Uterus (tissue), 4 donors: ENCODE measurements around the gene ARHGEF28. TPM values are rescaled to one million over a fixed set of nuclear protein-coding genes. Genes with fewer than 3 reads are reported as not detected.

Experiments
- DNase-seq, 2 donors: peaks; one replicate each; pipeline ENCODE4 v3.0.0-alpha.2; 2019 to 2020
- H3K27ac ChIP-seq, 2 donors: fragments of 200-600 bp; sonication (generic); 1 replicate in 1 of 2; 2 replicates in 1 of 2; pipeline ENCODE4 v1.5.1; 2016 to 2018
- H3K27me3 ChIP-seq, 2 donors: fragments of 200-600 bp; sonication (generic); one replicate each; pipeline ENCODE4 v1.5.1; 2018 to 2019; ENCODE audit warnings: control low read depth in 1 of 2
- H3K36me3 ChIP-seq, 2 donors: fragments of 200-600 bp; sonication (generic); one replicate each; pipeline ENCODE4 v1.5.1; 2019; ENCODE audit warnings: control low read depth in 1 of 2
- H3K4me1 ChIP-seq, 2 donors: fragments of 200-600 bp; sonication (generic); one replicate each; pipeline ENCODE4 v1.5.1; 2018 to 2019; ENCODE audit warnings: control low read depth in 1 of 2
- H3K4me3 ChIP-seq, 2 donors: fragments of 200-600 bp; sonication (generic); 1 replicate in 1 of 2; 2 replicates in 1 of 2; pipeline ENCODE4 v1.5.1; 2018 to 2019; ENCODE audit warnings: mild to moderate bottlenecking in 1 of 2
- H3K9me3 ChIP-seq, 2 donors: fragments of 200-600 bp; sonication (generic); one replicate each; pipeline ENCODE4 v1.5.1; 2019; ENCODE audit warnings: control low read depth in 1 of 2
- POLR2A ChIP-seq, 2 donors: fragments of 450-650 bp; IDR thresholded peaks; one replicate each; pipeline ENCODE4 v1.6.1; 2016; ENCODE audit warnings: antibody characterized with exemption in 2 of 2, mild to moderate bottlenecking in 1 of 2, moderate library complexity in 1 of 2
- intact Hi-C: fragments of 100-400 bp; cut with DNase I; formaldehyde crosslinking; loops from one replicate; pipeline ENCODE4 v1.15.1; 2023; ENCODE audit warnings: low total_unique reads
- total RNA-seq, 4 donors: library from RNA; depleted of rRNA in 3 of 4; stranded (reverse); fragments of >200 nt in 3 of 4; gene quantifications; one replicate each; pipeline versions ENCODE4 v1.1.0 to v1.2.4, GENCODE V29; 2014 to 2023
- TF ChIP-seq, protein P1 (sequence below), 4 experiments: fragments of 200-600 bp in 2 of 4; fragments of 450-650 bp in 2 of 4; sonication (generic) in 2 of 4; IDR thresholded peaks; one replicate each; pipeline ENCODE4 v1.5.1; 2016 to 2019; ENCODE audit warnings: antibody characterized with exemption in 4 of 4, mild to moderate bottlenecking in 2 of 4, moderate library complexity in 1 of 4
- donor health status: DM: yes; HTN: yes; CAD: no.

ARHGEF28 gene
- total RNA-seq, 4 donors from 2014 or later, result 11.9 to 23.2 (median 19.3) TPM

DNA sequence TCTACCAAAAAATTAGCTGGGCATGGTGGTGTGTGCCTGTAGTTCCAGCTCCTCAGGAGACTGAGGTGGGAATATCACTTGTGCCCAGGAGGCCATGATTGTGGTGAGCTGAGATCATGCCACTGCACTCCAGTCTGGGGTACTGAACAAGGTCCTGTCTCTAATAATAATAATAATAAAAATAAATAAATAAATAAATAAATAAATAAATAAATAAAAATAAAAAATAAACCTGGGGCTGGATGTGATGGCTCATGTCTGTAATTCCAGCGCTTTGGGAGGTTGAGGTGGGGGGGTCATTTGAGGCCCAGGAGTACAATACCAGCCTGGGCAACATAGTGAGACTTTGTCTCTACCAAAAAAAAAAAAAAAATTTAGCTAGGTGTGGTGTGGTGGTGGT lies 113.7 kb downstream of the ARHGEF28 start:
- no peaks in the 10 kb centered on the region for H3K36me3 ChIP-seq
- H3K4me3 ChIP-seq, result no peak overlapping the region
- no peaks in the 10 kb centered on the region for H3K9me3 ChIP-seq
- H3K27ac ChIP-seq, result no peak overlapping the region
- intact Hi-C loops, result no loop called here
- no peak for TF ChIP-seq POLR2A (IDR thresholded peaks at IDR 0.05)
- no peak for DNase-seq
- no peaks in the 10 kb centered on the region for H3K4me1 ChIP-seq
- no peaks in the 10 kb centered on the region for H3K27me3 ChIP-seq

DNA sequence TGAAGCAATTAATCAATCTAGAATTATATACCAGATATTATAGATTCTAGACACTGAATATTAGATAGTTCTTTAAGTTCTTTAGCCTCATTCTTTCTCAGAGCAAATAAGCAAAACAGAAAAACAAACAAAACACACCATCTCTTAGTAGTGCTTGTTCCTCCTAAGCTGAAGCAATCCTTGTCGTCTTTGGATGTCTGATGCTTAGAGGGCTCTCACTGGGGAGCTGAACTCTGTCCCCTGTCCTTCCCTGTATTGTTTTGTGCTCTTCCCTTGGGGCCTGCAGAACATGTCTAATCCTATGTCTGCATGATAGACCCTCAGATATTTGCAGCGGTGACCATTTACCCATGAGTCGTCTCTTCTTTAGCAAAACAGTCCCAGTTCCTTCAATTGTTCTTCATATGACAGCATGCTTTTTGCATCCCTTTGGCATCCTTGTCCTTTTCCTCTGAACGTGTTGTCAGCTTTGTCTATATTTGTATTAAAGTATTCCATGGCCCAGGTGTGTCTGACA lies 114.3 kb downstream of the ARHGEF28 start:
- H3K4me1 ChIP-seq, result no peaks in the 10 kb centered on the region
- DNase-seq, result no peak
- no peak overlapping the region for H3K4me3 ChIP-seq
- intact Hi-C loops, result no loop called here
- no peaks in the 10 kb centered on the region for H3K27me3 ChIP-seq
- no peaks in the 10 kb centered on the region for H3K36me3 ChIP-seq
- no peaks in the 10 kb centered on the region for H3K9me3 ChIP-seq
- no peak for TF ChIP-seq POLR2A (IDR thresholded peaks at IDR 0.05)
- TF ChIP-seq, protein P1, sequence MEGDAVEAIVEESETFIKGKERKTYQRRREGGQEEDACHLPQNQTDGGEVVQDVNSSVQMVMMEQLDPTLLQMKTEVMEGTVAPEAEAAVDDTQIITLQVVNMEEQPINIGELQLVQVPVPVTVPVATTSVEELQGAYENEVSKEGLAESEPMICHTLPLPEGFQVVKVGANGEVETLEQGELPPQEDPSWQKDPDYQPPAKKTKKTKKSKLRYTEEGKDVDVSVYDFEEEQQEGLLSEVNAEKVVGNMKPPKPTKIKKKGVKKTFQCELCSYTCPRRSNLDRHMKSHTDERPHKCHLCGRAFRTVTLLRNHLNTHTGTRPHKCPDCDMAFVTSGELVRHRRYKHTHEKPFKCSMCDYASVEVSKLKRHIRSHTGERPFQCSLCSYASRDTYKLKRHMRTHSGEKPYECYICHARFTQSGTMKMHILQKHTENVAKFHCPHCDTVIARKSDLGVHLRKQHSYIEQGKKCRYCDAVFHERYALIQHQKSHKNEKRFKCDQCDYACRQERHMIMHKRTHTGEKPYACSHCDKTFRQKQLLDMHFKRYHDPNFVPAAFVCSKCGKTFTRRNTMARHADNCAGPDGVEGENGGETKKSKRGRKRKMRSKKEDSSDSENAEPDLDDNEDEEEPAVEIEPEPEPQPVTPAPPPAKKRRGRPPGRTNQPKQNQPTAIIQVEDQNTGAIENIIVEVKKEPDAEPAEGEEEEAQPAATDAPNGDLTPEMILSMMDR (IDR thresholded peaks at IDR 0.05), result no peak
- no peak overlapping the region for H3K27ac ChIP-seq

DNA sequence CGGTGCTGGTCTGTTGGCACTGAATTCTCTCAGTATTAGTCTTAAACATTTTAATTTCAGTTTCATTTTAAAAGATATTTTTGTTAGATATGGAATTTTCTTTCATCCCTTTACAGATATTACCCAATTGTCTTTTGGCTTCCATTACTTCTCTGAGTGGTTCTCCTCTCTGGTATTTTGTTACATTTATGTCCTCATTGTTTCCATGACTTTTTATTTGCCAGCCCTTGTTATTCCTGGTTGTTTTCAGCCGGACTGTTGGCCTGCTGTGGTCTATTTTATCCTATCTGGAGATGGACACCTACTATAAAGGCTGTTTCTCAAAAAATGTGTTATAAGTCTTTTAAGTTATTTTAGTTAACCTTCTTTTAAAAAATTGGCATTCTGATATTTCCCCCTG lies 117.2 kb downstream of the ARHGEF28 start:
- Histone ChIP-seq H3K9me3 (peaks cover 0 to 6% of the 10 kb centered on the region in 2 donors), H3K4me3 (no peak overlapping the region), H3K27me3 (no peaks in the 10 kb centered on the region), H3K4me1 (no peaks in the 10 kb centered on the region), H3K27ac (no peak overlapping the region), H3K36me3 (no peaks in the 10 kb centered on the region)
- TF ChIP-seq POLR2A (IDR thresholded peaks at IDR 0.05), result no peak
- TF ChIP-seq, protein P1 (IDR thresholded peaks at IDR 0.05), result no peak
- no peak for DNase-seq
- intact Hi-C loops, result no loop called here

DNA sequence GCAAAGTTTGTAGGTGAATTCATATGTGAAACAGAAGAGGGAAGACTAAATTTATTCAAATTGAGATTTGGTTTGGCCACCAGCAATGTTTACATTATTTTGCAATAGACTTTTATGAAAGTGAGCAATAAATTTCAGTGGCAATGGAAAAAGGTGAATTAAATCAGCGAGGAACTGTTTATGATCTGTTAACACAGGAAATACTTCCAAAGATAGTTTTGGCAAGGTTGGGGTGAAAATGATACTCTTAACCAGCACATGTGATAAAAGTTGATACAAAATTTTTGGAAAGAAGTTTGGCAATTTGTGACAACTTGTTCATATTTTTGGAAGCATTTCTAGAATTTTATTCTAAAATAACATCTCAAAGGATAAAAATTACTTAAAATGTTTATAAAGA lies 119.8 kb downstream of the ARHGEF28 start:
- peak overlapping the region in 1 of 2 donors; percentile 46 for H3K27ac ChIP-seq
- peaks cover 0 to 6% of the 10 kb centered on the region in 2 donors for H3K9me3 ChIP-seq
- H3K4me1 ChIP-seq, result no peaks in the 10 kb centered on the region
- intact Hi-C loops, result no loop called here
- H3K4me3 ChIP-seq, result no peak overlapping the region
- no peak for DNase-seq
- no peak for TF ChIP-seq POLR2A (IDR thresholded peaks at IDR 0.05)
- TF ChIP-seq, protein P1 (IDR thresholded peaks at IDR 0.05), result no peak
- no peaks in the 10 kb centered on the region for H3K27me3 ChIP-seq
- no peaks in the 10 kb centered on the region for H3K36me3 ChIP-seq

DNA sequence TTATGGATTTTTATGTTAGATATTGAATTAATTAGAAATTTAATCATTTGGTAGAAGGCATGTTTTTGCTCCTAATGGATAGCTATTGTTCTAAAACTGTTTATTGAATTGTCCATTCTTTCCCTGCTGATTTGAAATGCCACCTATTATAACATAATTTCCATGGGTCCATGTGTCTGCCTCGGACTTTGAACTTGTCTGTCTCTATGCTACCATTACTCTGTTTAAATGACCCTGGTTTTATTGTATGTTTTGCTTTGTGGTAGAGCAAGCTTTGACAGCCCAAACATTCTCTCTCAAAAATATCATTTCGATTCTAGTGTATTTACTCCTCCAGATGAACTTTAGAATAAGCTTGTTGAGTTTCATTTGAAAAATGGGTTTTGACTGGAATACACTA lies 120.6 kb downstream of the ARHGEF28 start:
- H3K4me1 ChIP-seq, result no peaks in the 10 kb centered on the region
- intact Hi-C loops, result no loop called here
- no peak for TF ChIP-seq POLR2A (IDR thresholded peaks at IDR 0.05)
- TF ChIP-seq, protein P1 (IDR thresholded peaks at IDR 0.05), result no peak
- H3K36me3 ChIP-seq, result no peaks in the 10 kb centered on the region
- H3K9me3 ChIP-seq, result peaks cover 0 to 6% of the 10 kb centered on the region in 2 donors
- H3K4me3 ChIP-seq, result no peak overlapping the region
- no peak for DNase-seq
- peak overlapping the region in 1 of 2 donors; percentile 74 for H3K27ac ChIP-seq
- no peaks in the 10 kb centered on the region for H3K27me3 ChIP-seq
